GM18502 (cell line): ENCODE data around the gene CDH1.
"Not testable (repeated sequence)": the region's sequence is repeated elsewhere in the genome, so short reads cannot be mapped to it uniquely, and the experiment has no call there.

Source experiments
- ATAC-seq: cut with Tn5 transposase; IDR thresholded peaks from one replicate; pipeline ENCODE4 v1.9.1; 2021; ENCODE audit warnings: mild to moderate bottlenecking; ENCODE audit not compliant: unreplicated experiment, poor library complexity

Gene CDH1

GRCh38 chr16:68786685-68787418 is 49.8 kb downstream of the CDH1 start:
- no peak for ATAC-seq

GRCh38 chr16:68787419-68787807 is 50.3 kb downstream of the CDH1 start:
- not testable (repeated sequence) for ATAC-seq

GRCh38 chr16:68790130-68790761 is 53.2 kb downstream of the CDH1 start:
- no peak for ATAC-seq

GRCh38 chr16:68790944-68791343 is 53.9 kb downstream of the CDH1 start:
- ATAC-seq, result no peak

GRCh38 chr16:68792465-68793324 is 55.6 kb downstream of the CDH1 start:
- ATAC-seq, result no peak

- no peak for ATAC-seq
Measured at GRCh38 chr16:68793401-68793857, 56.3 kb downstream of the CDH1 start.

GRCh38 chr16:68798398-68798797 is 61.3 kb downstream of the CDH1 start:
- no peak for ATAC-seq

- peak; percentile 78 for ATAC-seq
Measured at GRCh38 chr16:68800257-68800875, 63.3 kb downstream of the CDH1 start.

- no peak for ATAC-seq
Measured at GRCh38 chr16:68802190-68802589, 65.1 kb downstream of the CDH1 start.

GRCh38 chr16:68806422-68806821 is 69.3 kb downstream of the CDH1 start:
- ATAC-seq, result no peak

- ATAC-seq, result no peak
Measured at GRCh38 chr16:68806981-68807380, 69.9 kb downstream of the CDH1 start.

GRCh38 chr16:68814516-68814915 is 77.4 kb downstream of the CDH1 start:
- no peak for ATAC-seq

GRCh38 chr16:68823401-68824135 is 86.5 kb downstream of the CDH1 start:
- no peak for ATAC-seq

GRCh38 chr16:68825427-68825826 is 88.3 kb downstream of the CDH1 start:
- no peak for ATAC-seq

- no peak for ATAC-seq
Measured at GRCh38 chr16:68826652-68827051, 89.6 kb downstream of the CDH1 start.

- no peak for ATAC-seq
Measured at GRCh38 chr16:68833251-68833650, 96.2 kb downstream of the CDH1 start.

- ATAC-seq, result no peak
Measured at GRCh38 chr16:68834550-68834949, 97.5 kb downstream of the CDH1 start.

- ATAC-seq, result no peak
Measured at GRCh38 chr16:68835970-68836369, 98.9 kb downstream of the CDH1 start.

GRCh38 chr16:68839831-68840230 is 102.7 kb downstream of the CDH1 start:
- no peak for ATAC-seq

GRCh38 chr16:68842964-68843481 is 105.9 kb downstream of the CDH1 start:
- ATAC-seq, result not testable (repeated sequence)
